Skeletal muscle satellite cell (primary cell): ENCODE measurements around the gene ZNHIT3.

Experiments used
- H3K27me3 ChIP-seq: 2 replicates; pipeline ENCODE4 v1.7.0; 2013; ENCODE audit warnings: low read length; ENCODE audit not compliant: control insufficient read depth, insufficient read depth
- H3K36me3 ChIP-seq: 2 replicates; pipeline ENCODE4 v1.7.0; 2013; ENCODE audit warnings: mild to moderate bottlenecking, control low read depth, low read length; ENCODE audit not compliant: insufficient read depth
- H3K4me1 ChIP-seq: 2 replicates; pipeline ENCODE4 v1.7.0; 2013; ENCODE audit warnings: low read length; ENCODE audit not compliant: control insufficient read depth, insufficient read depth
- H3K4me2 ChIP-seq: 2 replicates; pipeline ENCODE4 v1.7.0; 2013; ENCODE audit warnings: mild to moderate bottlenecking, low read length
- H3K4me3 ChIP-seq: 2 replicates; pipeline ENCODE4 v1.7.0; 2013; ENCODE audit warnings: low read length
- H3K9ac ChIP-seq: 2 replicates; pipeline ENCODE4 v1.7.0; 2013; ENCODE audit warnings: mild to moderate bottlenecking, low read depth, low read length, moderate library complexity
- H3K9me3 ChIP-seq: replicated peaks from 2 replicates; pipeline ENCODE4 v1.7.0; 2013; ENCODE audit warnings: mild to moderate bottlenecking, control low read depth, low read length

Gene ZNHIT3

GRCh38 chr17:36523113-36523512 is 36.6 kb downstream of the ZNHIT3 start:
- H3K9ac ChIP-seq = no peak overlapping the region
- peaks cover 59% of the 10 kb centered on the region for H3K36me3 ChIP-seq
- H3K27me3 ChIP-seq = no peaks in the 10 kb centered on the region
- no peaks in the 10 kb centered on the region for H3K9me3 ChIP-seq
- no peak overlapping the region for H3K4me2 ChIP-seq
- no peak overlapping the region for H3K4me3 ChIP-seq
- peaks cover 3% of the 10 kb centered on the region for H3K4me1 ChIP-seq

DNA sequence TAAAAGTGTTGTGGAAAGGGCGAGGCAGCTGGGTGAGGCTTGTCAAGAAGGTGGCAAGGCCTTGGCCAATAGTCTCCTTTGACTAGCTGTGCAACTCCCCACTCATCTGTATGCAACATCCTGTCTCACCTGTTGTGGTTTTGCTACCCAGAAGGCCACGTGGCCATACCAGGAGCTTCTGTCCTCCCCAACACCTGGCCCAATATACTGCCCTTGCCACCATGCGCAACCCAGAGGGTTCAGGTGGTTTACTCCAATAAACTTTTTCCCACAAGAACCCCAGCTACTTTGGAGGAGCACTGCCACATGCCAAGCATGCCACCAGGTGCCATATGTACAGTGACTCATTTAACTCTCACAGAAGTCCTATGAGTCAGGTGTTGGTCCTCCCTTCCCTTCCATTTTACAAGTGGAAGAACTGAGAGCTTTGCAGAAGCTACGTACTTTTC is 38.0 kb downstream of the ZNHIT3 start:
- Histone ChIP-seq H3K27me3 (no peaks in the 10 kb centered on the region), H3K4me2 (no peak overlapping the region), H3K36me3 (peaks cover 58% of the 10 kb centered on the region), H3K4me3 (no peak overlapping the region), H3K9me3 (no peaks in the 10 kb centered on the region), H3K9ac (no peak overlapping the region), H3K4me1 (peaks cover 14% of the 10 kb centered on the region)

DNA sequence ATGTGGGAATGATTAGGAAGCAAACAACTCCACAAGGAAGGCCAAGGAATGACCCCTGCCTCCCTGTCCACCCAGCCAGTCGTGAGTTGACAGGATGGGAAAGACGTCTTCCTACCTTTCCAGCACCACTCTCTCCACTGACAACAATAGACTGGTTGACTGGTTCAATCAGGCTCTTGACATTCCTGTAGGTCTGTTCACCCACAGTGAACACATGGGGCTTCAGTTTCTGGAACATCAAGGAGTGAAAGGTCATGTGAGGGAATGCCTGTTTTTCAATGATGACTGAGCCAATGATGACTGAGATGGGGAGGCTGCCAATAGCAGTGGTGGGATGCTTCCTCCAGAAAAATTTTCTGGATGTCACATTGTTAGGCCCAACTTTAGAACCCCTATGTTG is 38.6 kb downstream of the ZNHIT3 start:
- no peaks in the 10 kb centered on the region for H3K9me3 ChIP-seq
- peaks cover 53% of the 10 kb centered on the region for H3K36me3 ChIP-seq
- no peaks in the 10 kb centered on the region for H3K27me3 ChIP-seq
- H3K4me2 ChIP-seq = no peak overlapping the region
- peaks cover 15% of the 10 kb centered on the region for H3K4me1 ChIP-seq
- no peak overlapping the region for H3K4me3 ChIP-seq
- H3K9ac ChIP-seq = no peak overlapping the region

DNA sequence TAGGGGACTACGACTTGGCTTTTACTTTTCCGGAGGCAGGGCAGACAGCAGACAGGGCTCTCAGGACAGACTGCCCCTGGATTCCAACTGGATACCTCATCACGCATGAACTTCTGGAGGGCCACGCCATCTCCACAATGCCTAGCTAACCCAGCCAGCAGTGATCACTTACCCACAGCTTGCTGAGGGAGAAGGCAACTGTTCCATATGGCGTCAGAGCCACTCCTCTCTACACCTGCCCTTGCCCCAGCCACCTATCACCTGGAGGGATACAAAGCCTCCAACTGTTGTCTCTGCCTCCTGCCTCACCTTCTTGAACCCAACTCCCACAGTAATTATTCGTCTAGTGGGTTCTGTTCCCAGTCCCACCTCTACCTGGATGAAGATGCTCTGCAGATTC is 39.4 kb downstream of the ZNHIT3 start:
- Histone ChIP-seq H3K9ac (no peak overlapping the region), H3K4me2 (no peak overlapping the region), H3K4me3 (no peak overlapping the region), H3K9me3 (no peaks in the 10 kb centered on the region), H3K4me1 (peaks cover 15% of the 10 kb centered on the region), H3K36me3 (peaks cover 46% of the 10 kb centered on the region), H3K27me3 (no peaks in the 10 kb centered on the region)

DNA sequence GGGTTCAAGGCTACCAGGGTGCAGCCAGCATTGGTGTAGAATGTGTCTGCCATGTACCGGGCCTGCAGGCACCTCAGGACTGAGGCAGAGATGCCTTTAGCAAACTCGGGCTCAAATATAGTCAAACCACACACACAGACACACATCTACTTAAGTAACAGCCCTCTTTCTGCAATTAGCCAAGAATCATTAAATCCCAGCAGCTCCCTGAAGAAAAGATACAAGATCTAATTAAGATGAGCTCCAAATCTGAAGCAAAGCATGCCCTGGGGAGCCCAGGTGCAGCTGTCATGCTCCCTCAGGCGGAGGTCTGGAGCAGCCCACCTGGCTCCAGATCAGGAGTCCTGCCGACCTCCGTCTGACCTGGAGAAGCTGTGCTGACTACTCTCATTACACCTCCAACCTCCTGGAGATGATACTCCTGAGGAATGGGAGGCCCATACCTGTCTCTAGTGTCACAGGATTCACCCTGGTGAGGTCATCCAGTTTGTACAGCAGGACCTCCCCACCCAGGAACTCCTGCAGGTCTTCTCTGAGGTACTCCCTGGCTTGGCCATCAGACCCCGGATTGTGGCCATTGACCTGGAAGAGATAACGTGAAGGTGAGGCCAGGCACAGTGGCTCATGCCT is 41.3 kb downstream of the ZNHIT3 start:
- H3K9me3 ChIP-seq = no peaks in the 10 kb centered on the region
- H3K4me1 ChIP-seq = peaks cover 15% of the 10 kb centered on the region
- H3K36me3 ChIP-seq = peaks cover 56% of the 10 kb centered on the region
- no peaks in the 10 kb centered on the region for H3K27me3 ChIP-seq
- H3K9ac ChIP-seq = no peak overlapping the region
- no peak overlapping the region for H3K4me2 ChIP-seq
- no peak overlapping the region for H3K4me3 ChIP-seq

DNA sequence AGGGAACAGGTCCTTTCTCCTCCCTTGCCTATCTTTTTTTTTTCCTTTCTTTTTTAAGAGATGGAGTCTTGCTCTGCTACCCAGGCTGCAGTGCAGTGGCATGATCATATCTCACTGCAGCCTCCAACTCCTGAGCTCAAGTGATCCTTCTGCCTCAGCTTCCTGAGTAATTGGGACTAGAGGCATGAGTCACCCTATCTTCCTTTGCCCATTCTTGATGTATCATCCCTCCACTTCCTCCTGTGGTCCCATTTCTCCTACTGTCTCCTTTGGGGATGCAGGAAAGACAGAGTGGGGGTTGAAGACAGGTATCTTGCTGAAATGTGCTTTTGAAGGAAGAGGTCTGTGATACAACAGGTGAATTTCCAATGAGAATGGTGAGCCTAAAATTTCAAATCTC is 42.6 kb downstream of the ZNHIT3 start:
- Histone ChIP-seq H3K27me3 (no peaks in the 10 kb centered on the region), H3K36me3 (peaks cover 57% of the 10 kb centered on the region), H3K4me1 (peaks cover 22% of the 10 kb centered on the region), H3K4me2 (peak overlapping the region; percentile 25), H3K9ac (no peak overlapping the region), H3K9me3 (no peaks in the 10 kb centered on the region), H3K4me3 (no peak overlapping the region)

DNA sequence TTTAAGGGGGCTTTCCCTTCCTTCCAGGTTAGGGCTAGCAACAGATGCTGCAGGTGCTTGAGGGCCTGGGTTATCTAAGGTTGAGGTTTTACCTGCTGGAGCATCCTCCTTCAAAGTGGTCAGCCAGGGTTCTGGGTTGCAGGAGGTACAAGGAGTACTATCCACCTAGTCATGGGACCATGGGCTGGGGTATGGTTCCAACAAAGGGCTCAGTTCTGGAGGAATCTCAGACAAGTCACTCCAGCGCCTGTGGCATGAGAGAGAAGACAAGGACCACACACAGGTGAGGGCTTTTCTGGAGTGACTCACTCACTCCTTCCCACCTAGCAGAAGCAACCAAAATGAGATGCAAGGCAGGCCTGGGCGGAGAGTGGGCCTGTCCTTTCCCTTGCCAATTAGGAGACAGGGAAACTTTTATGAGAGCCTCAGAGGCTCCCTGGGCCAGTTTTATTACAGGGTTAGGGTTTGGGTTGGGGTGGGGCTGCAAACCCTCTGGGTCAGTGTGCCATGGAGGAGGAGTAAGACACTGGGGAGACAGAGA is 46.0 kb downstream of the ZNHIT3 start:
- no peak overlapping the region for H3K4me2 ChIP-seq

GRCh38 chr17:36533935-36534839 is 47.7 kb downstream of the ZNHIT3 start:
- H3K9ac ChIP-seq = peak overlapping the region; percentile 100
- peak overlapping the region; percentile 99 for H3K4me3 ChIP-seq
- H3K36me3 ChIP-seq = peaks cover 35% of the 10 kb centered on the region
- peak overlapping the region; percentile 98 for H3K4me2 ChIP-seq
- no peaks in the 10 kb centered on the region for H3K9me3 ChIP-seq
- peaks cover 16% of the 10 kb centered on the region for H3K4me1 ChIP-seq
- no peaks in the 10 kb centered on the region for H3K27me3 ChIP-seq

More for the DNA sequence above, 46.0 kb downstream of the ZNHIT3 start:
- H3K27me3 ChIP-seq = no peaks in the 10 kb centered on the region
- H3K4me1 ChIP-seq = peaks cover 25% of the 10 kb centered on the region
- no peak overlapping the region for H3K9ac ChIP-seq
- peaks cover 34% of the 10 kb centered on the region for H3K36me3 ChIP-seq
- H3K9me3 ChIP-seq = no peaks in the 10 kb centered on the region
- no peak overlapping the region for H3K4me3 ChIP-seq

DNA sequence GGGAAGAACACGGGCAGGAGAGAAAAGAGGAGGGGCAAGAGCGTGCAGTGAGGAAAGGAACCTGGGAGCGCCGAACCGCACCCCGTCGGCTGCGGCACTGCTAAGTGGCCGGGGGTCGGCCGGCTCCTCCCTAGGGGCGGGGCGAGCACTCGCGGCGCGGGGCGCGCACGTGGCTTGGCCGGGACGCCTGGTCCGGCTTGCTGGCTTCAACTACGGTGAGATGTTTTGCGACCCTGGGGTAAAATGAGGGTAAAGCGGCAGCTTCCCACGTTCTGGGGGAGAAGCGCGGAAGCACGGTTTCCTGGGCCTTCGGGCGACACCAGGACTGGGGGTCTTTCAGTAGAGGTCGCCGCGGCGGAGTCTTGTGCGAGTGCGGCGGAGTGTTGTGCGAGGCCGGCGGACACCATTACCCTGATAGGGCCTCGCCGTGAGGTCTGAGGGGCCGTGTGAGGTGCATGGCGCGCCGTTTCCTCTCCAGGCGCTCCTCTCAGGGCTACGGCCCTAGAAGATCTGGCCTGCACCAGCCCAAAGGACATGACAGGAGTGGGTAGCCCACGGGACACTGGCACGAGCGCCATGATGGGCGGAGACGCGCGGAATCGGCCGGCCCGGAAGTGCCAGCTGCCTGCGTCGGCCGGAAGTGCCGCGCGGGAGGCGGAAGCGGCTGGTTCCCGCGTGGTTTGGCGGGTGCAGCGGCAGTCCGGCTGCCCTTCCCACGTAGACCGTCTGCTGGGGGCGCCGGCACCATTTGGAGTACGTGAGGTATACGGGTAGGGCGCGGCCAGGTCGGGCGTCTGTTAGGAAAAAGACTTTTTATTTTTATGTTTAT is 48.6 kb downstream of the ZNHIT3 start, which contains the start of the genes MYO19 and PIGW:
TSS of gene MYO19 (minus strand) at position 29 of the 829 bp plus-strand sequence. CDS start 2,330 bp downstream, outside the sequence.
TSS of gene PIGW (plus strand) at position 148 of the 829 bp plus-strand sequence. CDS start 2,115 bp downstream, outside the sequence.
- peaks cover 35% of the 10 kb centered on the region for H3K36me3 ChIP-seq
- H3K4me1 ChIP-seq = peaks cover 12% of the 10 kb centered on the region
- peak within 1 kb of the TSS; percentile 99 for H3K4me3 ChIP-seq
- H3K4me2 ChIP-seq = peak within 1 kb of the TSS; percentile 98
- no peaks in the 10 kb centered on the region for H3K27me3 ChIP-seq
- no peaks in the 10 kb centered on the region for H3K9me3 ChIP-seq
- H3K9ac ChIP-seq = peak within 1 kb of the TSS; percentile 100

- Histone ChIP-seq H3K4me1 (peaks cover 12% of the 10 kb centered on the region), H3K36me3 (peaks cover 35% of the 10 kb centered on the region), H3K27me3 (no peaks in the 10 kb centered on the region), H3K9me3 (no peaks in the 10 kb centered on the region), H3K4me3 (peak overlapping the region; percentile 99), H3K9ac (peak overlapping the region; percentile 100), H3K4me2 (peak overlapping the region; percentile 98)
Measured at GRCh38 chr17:36535669-36536081, 49.2 kb downstream of the ZNHIT3 start.

DNA sequence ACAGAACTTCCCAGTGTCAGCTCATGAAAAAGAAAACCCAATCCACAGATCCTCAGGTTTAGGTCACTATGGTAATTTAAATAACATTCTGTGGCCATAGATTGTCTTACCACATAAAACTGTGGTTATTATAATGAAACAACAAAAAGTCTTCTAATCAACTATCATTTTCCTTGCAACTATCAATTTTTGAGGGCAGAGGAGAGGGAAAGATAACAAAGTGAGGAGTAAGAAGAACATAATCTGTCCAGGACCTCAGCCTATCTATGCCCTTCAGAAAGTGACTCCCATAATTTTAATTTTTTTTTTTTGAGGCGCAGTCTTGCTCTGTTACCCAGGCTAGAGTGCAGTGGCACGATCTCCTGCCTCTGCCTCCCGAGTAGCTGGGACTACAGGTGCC is 54.2 kb downstream of the ZNHIT3 start:
- no peak overlapping the region for H3K4me2 ChIP-seq
- H3K9ac ChIP-seq = no peak overlapping the region
- H3K36me3 ChIP-seq = peaks cover 14% of the 10 kb centered on the region
- peaks cover 12% of the 10 kb centered on the region for H3K4me1 ChIP-seq
- no peaks in the 10 kb centered on the region for H3K27me3 ChIP-seq
- no peak overlapping the region for H3K4me3 ChIP-seq
- H3K9me3 ChIP-seq = no peaks in the 10 kb centered on the region
